GM19328 (cell line): Measurements from ENCODE around the gene CHAF1A.

Experiments
- ATAC-seq: cut with Tn5 transposase; IDR thresholded peaks from one replicate; pipeline ENCODE4 v1.9.1; 2021; ENCODE audit warnings: mild to moderate bottlenecking, moderate library complexity; ENCODE audit not compliant: unreplicated experiment

The CHAF1A gene, protein sequence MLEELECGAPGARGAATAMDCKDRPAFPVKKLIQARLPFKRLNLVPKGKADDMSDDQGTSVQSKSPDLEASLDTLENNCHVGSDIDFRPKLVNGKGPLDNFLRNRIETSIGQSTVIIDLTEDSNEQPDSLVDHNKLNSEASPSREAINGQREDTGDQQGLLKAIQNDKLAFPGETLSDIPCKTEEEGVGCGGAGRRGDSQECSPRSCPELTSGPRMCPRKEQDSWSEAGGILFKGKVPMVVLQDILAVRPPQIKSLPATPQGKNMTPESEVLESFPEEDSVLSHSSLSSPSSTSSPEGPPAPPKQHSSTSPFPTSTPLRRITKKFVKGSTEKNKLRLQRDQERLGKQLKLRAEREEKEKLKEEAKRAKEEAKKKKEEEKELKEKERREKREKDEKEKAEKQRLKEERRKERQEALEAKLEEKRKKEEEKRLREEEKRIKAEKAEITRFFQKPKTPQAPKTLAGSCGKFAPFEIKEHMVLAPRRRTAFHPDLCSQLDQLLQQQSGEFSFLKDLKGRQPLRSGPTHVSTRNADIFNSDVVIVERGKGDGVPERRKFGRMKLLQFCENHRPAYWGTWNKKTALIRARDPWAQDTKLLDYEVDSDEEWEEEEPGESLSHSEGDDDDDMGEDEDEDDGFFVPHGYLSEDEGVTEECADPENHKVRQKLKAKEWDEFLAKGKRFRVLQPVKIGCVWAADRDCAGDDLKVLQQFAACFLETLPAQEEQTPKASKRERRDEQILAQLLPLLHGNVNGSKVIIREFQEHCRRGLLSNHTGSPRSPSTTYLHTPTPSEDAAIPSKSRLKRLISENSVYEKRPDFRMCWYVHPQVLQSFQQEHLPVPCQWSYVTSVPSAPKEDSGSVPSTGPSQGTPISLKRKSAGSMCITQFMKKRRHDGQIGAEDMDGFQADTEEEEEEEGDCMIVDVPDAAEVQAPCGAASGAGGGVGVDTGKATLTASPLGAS

DNA sequence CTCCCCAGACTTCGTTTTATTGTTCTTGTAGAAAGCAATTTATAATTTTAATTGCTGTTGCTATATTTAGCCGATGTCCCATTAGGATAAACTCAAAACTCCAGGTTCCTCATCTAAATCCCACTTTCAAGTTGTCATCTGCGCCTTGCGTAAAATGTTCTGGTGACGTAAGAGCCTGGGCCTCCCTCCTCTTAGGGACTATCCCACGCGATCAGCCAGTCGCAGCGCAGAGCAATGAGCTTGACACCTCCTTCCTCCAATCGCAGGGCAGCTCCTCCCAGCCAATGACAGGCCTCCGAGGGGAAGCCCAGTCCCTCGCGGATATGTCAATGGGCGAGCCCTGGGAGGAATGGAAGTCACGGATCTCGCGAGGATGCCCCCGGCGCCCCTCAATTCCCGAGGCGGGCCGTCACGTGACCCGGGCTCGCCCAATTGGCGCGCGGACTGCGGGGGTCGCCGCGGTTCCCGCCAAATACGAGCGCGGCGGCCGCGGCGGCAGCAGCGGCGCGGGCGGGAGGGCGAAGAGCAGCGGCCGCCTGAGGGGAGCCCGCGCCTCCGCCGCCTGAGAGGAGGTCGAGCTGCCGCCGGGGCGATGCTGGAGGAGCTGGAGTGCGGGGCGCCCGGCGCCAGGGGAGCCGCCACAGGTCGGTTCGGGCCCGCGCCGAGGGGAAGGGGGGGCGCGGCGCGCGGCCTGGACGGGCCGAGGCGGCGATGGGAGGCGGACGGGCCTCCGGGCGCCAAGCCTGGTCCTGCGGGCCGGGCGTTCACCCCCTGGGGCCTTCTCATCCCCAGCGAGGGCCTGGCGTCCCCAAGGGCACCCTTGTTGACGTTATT lies at the start of gene CHAF1A:
Gene CHAF1A, plus strand, starts transcription at position 470 of the 834 bp plus-strand sequence. Its CDS starts 123 bp downstream, at position 593.
- peak; percentile 71 for ATAC-seq

- no peak for ATAC-seq
Measured at GRCh38 chr19:4352701-4353121, 49.7 kb upstream of the CHAF1A start.

- no peak for ATAC-seq
Measured at GRCh38 chr19:4354282-4354681, 48.2 kb upstream of the CHAF1A start.

GRCh38 chr19:4354897-4355296 lies 47.5 kb upstream of the CHAF1A start:
- no peak for ATAC-seq

DNA sequence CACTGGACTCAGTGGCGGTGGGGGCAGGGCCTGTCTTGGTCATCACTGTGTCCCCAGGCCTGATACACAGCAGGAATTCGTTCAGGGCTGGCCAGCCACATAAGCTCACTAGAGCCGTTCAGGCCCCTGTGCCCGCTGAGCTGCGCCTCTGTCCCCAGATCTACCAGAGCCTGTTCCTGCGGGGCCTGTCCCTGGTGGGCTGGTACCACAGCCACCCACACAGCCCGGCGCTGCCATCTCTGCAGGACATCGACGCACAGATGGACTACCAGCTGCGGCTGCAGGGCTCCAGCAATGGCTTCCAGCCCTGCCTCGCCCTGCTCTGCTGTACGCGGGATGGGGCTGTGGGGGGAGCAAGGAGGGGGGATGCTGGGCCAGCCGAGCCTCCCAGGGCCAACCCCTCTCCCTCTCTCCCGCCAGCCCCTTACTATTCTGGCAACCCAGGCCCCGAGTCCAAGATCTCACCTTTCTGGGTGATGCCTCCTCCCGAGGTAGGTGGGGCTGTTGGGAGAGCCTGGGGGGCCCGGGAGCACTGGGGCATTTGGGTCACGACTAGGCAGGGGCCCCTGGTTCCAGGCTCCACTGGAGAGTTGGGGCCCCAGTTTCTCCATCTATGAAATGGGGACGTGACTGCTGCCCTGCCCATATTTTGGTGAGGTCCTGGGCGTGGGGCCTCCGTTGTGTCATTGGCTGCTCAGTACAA lies 45.2 kb upstream of the CHAF1A start:
- no peak for ATAC-seq

GRCh38 chr19:4357921-4358326 lies 44.5 kb upstream of the CHAF1A start:
- no peak for ATAC-seq

DNA sequence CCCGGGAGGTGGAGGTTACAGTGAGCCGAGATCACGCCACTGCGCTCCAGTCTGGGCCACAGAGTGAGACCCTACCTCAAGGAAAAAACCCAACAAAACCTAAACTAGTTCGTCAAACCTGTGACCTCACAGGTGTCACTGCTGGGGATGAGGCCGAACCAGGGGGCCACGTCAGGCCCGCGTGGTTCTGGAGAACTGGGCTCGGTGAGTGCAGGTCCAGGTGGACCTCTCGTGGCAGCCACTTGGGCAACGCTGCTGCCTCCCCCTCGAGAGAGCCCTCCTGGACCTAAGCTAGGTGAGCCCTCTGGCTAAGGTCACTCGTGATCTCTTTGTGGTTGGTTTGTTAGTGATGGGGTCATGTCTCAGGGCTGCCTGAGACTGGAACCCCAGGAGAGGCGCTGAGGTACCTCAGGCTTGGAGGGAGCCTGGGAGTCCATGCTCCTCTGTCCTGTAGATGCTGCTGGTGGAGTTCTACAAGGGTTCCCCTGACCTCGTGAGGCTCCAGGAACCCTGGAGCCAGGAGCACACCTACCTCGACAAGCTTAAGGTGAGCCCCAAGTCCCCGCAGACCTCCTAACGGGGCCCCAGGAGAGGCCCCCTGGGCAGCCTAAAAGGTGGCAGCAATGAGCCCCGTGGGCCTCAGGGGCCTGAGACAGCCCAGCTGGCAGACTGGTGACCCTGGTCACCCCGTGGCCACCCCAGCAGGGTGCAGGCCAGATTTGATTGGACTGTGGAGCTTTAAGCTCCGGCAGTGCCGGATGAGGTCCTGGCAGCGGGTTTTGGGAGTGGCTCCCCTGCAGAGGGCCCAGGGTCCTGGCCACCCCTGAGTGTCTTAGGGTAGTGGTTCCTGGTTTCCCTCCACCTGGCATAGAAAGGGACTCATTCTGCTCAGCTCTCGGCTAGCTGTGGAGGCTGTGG lies 43.5 kb upstream of the CHAF1A start:
- ATAC-seq: no peak

DNA sequence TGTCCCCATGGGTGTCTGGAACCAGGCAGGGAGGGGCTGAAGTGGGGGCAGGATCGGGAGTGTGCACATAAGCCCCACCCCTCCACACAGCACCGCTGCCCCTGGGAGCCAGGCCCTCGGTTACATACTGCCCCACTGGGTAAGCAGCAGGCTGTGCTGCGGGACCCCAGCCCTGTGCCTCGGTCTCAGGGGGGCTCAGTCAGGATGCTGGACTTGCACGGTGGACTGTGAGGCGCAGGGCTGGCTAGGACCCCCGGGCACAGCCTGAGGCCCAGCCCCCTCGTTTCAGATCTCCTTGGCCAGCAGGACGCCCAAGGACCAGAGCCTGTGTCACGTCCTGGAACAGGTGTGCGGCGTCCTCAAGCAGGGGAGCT lies 42.8 kb upstream of the CHAF1A start:
- ATAC-seq: no peak

- no peak for ATAC-seq
Measured at GRCh38 chr19:4360081-4360569, 42.3 kb upstream of the CHAF1A start.

- no peak for ATAC-seq
Measured at GRCh38 chr19:4360641-4361151, 41.7 kb upstream of the CHAF1A start.

DNA sequence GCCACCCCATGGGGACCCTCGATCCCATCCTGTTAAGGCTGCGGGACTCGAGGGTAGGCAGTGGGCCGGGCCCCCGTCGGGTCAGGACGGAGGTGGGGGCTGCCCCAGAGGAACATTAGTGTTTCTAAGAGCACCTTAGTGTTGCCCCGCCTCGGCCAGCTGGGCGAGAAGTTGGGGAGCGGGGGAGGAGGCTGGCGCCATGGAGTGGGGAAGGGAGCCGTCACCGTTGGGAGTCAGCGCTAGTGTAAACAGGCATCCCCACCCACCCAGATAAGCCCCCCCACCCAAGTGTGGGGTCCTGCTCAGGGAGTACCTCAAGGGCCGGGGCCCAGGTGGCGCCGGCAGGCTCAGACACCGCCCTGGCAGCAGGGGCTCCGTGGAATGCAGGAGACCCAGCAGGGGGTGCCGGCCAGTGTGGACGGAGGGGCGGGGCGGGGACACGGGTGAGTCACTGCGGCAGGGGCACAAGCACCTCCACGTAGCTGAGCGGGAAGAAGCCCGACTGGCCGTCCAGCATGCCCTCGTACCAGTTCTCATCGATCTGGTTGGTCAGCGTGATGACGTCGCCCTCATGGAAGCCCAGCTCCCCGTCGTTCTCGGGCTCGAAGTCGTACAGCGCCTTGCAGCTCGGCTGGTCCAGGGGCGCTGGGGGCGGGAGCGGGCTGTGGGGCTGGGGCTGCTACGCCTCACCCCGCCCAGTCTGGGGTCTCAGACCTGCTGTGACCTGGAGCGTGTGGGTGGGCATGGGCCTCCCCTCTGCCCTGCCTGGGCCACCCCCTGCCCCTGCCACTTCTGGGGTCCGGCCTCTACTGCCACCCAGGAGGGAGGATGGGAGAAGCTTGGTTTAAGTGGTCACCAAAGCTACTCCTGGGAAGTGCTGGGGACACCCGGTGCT lies 41.0 kb upstream of the CHAF1A start:
- ATAC-seq: no peak

GRCh38 chr19:4362101-4362828 lies 40.2 kb upstream of the CHAF1A start:
- no peak for ATAC-seq

DNA sequence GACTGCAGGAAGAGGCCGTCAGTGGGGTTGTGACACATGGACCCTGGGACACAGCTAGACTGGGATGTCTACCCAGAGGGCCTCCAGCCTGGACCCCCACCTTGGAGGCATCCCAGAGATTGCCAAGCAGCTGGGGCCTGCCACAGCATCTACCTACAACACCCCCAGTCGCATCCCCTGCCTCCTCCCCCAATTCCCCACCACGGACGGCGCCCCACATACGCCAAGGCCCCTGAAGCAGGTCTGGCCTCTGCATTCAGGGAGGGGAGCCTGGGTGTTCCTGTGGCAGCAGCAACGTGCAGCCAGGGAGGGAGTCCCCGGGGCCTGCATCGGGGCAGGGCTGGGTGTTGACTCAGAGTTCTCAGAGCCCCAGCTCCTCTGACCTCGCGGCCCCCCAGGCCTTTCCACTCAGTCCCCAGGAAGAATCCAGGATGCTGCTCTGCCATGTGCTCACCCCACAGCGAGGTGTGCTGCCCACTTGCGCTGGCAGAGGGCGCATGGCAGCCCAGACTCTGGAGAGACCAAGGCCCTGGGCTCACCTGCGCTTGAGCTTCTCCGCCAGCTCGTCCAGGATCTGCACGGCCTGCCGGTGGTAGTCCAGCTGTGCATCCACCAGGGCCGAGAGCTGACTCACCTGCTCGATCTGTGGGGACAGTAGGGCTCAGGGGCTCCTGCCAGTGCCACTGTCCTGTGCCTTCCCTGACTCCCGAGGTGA lies 39.5 kb upstream of the CHAF1A start:
- ATAC-seq: no peak

GRCh38 chr19:4363571-4364304 lies 38.7 kb upstream of the CHAF1A start:
- no peak for ATAC-seq

DNA sequence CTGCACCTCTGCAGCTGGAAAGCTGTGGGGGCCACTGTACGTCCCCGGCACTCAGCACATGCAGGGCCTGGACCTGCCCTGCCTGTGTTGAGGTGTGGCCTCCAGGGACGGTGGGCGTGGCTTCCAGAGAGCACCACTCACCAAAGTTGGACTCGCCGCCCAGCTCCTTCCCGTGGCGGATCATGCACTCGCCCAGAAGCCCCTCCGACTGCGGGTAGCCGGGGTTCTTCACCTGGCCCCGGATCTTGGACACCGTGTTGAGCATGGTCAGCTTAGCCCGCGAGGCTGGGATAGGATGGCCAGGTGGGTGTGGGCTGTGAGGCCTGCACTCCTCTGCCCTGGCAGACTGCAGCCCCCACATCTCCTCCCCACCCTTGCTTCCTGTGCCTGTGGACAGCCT lies 37.1 kb upstream of the CHAF1A start:
- ATAC-seq: no peak
